Neuron (in vitro differentiated cells): Measurements from ENCODE around the gene RBM47.
"Not testable (repeated sequence)": the region's sequence is repeated elsewhere in the genome, so short reads cannot be mapped to it uniquely, and the experiment has no call there.

Experiments used
- H2AFZ ChIP-seq: one replicate; pipeline ENCODE4 v1.6.1; 2013; ENCODE audit warnings: low read depth, mild to moderate bottlenecking, inconsistent platforms, low read length, moderate library complexity
- H3K27me3 ChIP-seq: one replicate; pipeline ENCODE4 v1.6.1; 2013; ENCODE audit warnings: low read length; ENCODE audit not compliant: insufficient read depth
- H3K36me3 ChIP-seq: one replicate; pipeline ENCODE4 v1.6.1; 2013; ENCODE audit warnings: low read length; ENCODE audit not compliant: insufficient read depth
- H3K4me1 ChIP-seq: one replicate; pipeline ENCODE4 v1.6.1; 2013; ENCODE audit warnings: low read length; ENCODE audit not compliant: insufficient read depth
- H3K4me3 ChIP-seq: 2 replicates; pipeline ENCODE4 v1.5.1; 2013; ENCODE audit warnings: mild to moderate bottlenecking, low read length, moderate library complexity
- H3K9me3 ChIP-seq: one replicate; pipeline ENCODE4 v1.6.1; 2013; ENCODE audit warnings: low read length

Gene RBM47

DNA sequence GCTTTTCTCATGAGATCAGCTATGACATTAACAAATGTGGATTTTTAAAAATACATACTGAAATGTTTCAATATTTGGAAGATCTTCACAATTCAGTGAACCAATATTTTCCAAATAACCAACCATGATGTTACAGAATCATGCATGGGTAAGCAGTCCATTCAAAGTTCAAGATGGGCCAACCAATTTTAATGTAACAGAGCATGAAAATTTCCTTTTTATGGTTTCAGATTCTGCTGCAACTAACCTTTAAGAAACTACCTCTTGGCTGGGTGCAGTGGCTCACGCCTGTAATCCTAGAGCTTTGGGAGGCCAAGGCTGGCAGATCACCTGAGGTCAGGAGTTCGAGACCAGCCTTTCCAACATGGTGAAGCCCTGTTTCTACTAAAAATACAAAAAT, 107.7 kb downstream of the RBM47 start:
- Histone ChIP-seq H3K4me3 (no peak overlapping the region), H3K36me3 (no peaks in the 10 kb centered on the region), H3K9me3 (no peaks in the 10 kb centered on the region), H3K27me3 (no peaks in the 10 kb centered on the region), H3K4me1 (no peaks in the 10 kb centered on the region), H2AFZ (no peak overlapping the region)

- H3K4me1 ChIP-seq = no peaks in the 10 kb centered on the region
- H3K4me3 ChIP-seq = no peak overlapping the region
- no peak overlapping the region for H2AFZ ChIP-seq
- no peaks in the 10 kb centered on the region for H3K27me3 ChIP-seq
- no peaks in the 10 kb centered on the region for H3K9me3 ChIP-seq
- no peaks in the 10 kb centered on the region for H3K36me3 ChIP-seq
Observed at GRCh38 chr4:40520533-40520932, 109.1 kb downstream of the RBM47 start.

GRCh38 chr4:40517081-40517480, 112.6 kb downstream of the RBM47 start:
- H3K9me3 ChIP-seq, H3K4me1 ChIP-seq, H3K27me3 ChIP-seq, H3K36me3 ChIP-seq, H3K4me3 ChIP-seq, H2AFZ ChIP-seq: not testable (repeated sequence)

- no peaks in the 10 kb centered on the region for H3K36me3 ChIP-seq
- no peaks in the 10 kb centered on the region for H3K4me1 ChIP-seq
- no peaks in the 10 kb centered on the region for H3K9me3 ChIP-seq
- peaks cover 5% of the 10 kb centered on the region for H3K27me3 ChIP-seq
- no peak overlapping the region for H3K4me3 ChIP-seq
- H2AFZ ChIP-seq = no peak overlapping the region
Observed at GRCh38 chr4:40516651-40517050, 113.0 kb downstream of the RBM47 start.

DNA sequence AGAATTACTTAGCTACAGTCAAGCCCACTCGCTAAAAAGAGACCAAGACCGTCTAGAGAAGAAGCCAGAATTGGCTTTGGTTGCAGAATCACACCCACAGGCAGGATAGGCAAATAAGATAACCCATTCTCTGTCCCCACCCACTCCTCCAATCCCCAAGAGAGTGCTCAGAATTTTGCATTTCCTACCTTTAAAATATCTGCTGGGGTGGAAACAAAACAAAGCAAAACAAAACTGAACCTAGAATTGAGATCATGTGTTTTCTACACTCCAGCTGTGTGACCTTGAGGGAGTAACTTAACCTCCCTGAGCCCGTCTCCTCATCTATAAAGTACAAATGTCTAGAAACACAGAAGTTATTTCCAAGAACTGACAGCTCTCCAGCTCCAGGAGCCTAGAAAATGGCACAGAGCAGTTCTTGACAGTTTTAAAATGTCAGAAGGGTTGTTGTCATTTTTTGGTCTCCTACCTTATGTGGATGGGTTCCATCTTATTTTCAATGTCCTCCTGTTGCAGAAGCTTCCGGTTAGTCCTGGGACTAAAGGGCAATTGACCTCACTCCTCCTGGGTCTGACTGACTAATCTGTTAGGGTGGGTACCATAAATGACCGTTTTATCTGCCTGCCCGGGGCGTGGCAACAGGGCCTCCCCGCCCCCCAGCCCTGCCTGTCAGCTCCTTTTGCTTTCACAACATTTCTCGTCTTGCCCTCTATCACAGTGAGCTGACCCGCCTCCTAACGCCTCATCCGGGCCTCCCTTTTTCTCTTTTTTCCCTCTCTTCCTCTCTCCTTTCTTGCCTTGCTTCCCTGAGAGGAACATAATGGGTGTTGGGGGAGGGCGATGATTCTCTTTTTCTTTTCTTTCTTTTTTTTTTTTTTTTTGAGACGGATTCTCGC, 114.0 kb downstream of the RBM47 start:
- no peaks in the 10 kb centered on the region for H3K36me3 ChIP-seq
- peaks cover 5% of the 10 kb centered on the region for H3K27me3 ChIP-seq
- H2AFZ ChIP-seq = no peak overlapping the region
- no peaks in the 10 kb centered on the region for H3K4me1 ChIP-seq
- H3K4me3 ChIP-seq = no peak overlapping the region
- H3K9me3 ChIP-seq = no peaks in the 10 kb centered on the region

DNA sequence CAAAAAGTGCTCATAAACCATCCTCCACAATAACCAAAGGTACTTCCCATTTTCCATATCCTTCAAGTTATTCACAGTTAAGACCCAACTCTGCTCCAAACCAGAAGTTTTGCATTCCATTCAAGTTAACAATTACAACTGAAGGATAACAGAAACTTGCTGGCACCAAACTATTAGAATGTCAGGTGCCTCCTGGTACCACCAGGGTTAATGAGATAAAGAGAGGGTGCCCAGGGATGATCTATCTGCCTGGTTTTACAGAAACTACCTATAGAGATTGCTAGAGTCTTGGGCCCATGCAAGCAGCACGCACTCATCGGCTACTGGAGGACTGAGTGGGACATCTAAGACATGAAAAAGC, 114.6 kb downstream of the RBM47 start:
- Histone ChIP-seq H3K4me1 (no peaks in the 10 kb centered on the region), H2AFZ (no peak overlapping the region), H3K27me3 (peaks cover 5% of the 10 kb centered on the region), H3K4me3 (no peak overlapping the region), H3K36me3 (no peaks in the 10 kb centered on the region), H3K9me3 (no peaks in the 10 kb centered on the region)

DNA sequence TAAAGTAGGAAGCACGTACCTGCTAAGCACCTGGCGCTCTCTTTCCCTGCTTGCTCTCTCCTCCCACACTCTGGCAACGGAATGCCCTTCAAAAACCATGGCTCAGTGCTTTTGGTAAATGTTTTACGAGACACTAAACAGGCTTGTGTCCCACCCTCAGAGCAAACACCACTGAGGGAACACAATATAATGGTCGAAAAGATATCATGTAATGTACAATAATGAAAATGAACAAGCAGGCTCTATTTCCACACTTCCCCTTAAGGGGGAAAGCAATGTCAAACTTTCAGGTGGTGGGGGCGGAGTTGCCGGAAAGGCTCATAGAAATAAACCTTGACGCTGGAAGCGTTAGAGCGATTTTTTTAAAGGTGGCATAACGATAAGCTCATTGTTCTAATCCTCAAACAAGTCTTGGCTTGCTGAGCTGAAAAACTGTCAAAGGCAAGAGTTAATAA, 115.1 kb downstream of the RBM47 start:
- peaks cover 5% of the 10 kb centered on the region for H3K27me3 ChIP-seq
- H3K4me1 ChIP-seq = no peaks in the 10 kb centered on the region
- no peak overlapping the region for H3K4me3 ChIP-seq
- no peaks in the 10 kb centered on the region for H3K9me3 ChIP-seq
- H2AFZ ChIP-seq = no peak overlapping the region
- no peaks in the 10 kb centered on the region for H3K36me3 ChIP-seq

DNA sequence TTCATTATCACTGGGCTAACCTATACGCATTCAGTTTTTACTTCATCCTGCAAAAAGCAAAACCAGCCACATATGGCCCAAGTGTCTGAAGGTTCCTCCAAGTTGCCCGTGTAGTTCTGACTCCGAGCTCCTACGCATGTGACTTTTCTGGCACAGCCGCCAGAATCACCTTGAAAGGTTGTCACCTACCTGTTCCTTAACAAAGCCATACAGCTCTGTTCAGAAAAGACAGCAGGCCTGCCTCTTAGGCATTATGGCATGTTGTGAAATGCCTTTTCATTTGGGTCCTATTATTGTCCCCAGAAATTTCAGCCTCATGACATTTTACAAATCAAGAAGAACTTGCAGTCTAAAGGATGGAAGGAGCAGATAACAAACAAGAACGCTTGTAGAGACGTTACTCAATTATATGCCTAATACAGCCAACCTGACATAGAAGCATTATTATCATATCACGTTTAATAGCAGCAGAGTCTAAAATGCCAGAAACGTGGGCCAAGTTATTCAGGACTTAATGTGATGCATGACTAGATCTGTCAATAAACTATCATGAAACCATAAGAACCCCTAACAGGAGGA, 118.5 kb downstream of the RBM47 start:
- Histone ChIP-seq H3K36me3 (no peaks in the 10 kb centered on the region), H3K4me1 (no peaks in the 10 kb centered on the region), H2AFZ (no peak overlapping the region), H3K9me3 (no peaks in the 10 kb centered on the region), H3K27me3 (peaks cover 5% of the 10 kb centered on the region), H3K4me3 (no peak overlapping the region)

DNA sequence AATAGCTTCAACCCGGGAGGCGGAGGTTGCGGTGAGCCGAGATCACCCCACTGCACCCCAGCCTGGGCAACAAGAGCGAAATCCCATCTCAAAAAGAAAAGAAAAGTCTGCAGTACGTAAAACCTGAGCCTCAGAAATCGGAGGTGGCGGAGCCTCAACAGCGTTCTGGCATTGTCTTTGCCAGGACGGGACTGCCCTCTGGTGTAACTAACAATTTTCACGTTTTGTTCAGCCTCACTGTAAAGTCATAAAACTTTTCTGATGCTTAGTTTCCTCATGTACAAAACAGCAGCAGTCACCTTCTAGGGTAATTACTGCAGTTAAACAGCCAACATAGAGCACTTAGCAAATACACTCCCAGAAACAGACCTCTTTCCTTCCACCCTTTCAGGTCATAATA, 121.7 kb downstream of the RBM47 start:
- Histone ChIP-seq H2AFZ (no peak overlapping the region), H3K36me3 (no peaks in the 10 kb centered on the region), H3K9me3 (no peaks in the 10 kb centered on the region), H3K4me3 (no peak overlapping the region), H3K27me3 (no peaks in the 10 kb centered on the region), H3K4me1 (no peaks in the 10 kb centered on the region)

- no peaks in the 10 kb centered on the region for H3K4me1 ChIP-seq
- no peaks in the 10 kb centered on the region for H3K27me3 ChIP-seq
- no peaks in the 10 kb centered on the region for H3K36me3 ChIP-seq
- no peaks in the 10 kb centered on the region for H3K9me3 ChIP-seq
- H3K4me3 ChIP-seq = no peak overlapping the region
- no peak overlapping the region for H2AFZ ChIP-seq
Observed at GRCh38 chr4:40506492-40506891, 123.2 kb downstream of the RBM47 start.

- Histone ChIP-seq H3K4me3 (no peak overlapping the region), H3K4me1 (no peaks in the 10 kb centered on the region), H3K27me3 (no peaks in the 10 kb centered on the region), H3K9me3 (no peaks in the 10 kb centered on the region), H3K36me3 (no peaks in the 10 kb centered on the region), H2AFZ (no peak overlapping the region)
Observed at GRCh38 chr4:40506066-40506465, 123.6 kb downstream of the RBM47 start.

DNA sequence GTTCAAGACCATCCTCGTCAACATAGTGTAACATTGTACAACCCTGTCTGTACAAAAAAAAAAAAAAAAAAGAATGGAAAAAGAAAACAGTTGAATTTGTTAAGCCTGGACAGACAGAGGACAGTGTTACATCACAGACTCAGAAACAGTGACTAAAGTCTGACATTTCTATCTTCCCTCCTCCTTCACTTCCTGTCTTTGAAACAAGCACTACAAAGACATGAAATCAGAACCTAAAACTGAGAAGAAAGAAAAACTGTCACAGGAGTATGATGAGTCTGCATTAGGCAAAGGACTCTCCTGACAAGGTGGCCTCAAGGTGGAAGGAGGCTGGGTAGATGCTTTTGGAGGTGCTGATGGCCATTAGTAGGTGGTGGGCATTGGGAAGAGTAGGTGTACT, 126.7 kb downstream of the RBM47 start:
- Histone ChIP-seq H2AFZ (no peak overlapping the region), H3K36me3 (no peaks in the 10 kb centered on the region), H3K27me3 (no peaks in the 10 kb centered on the region), H3K9me3 (no peaks in the 10 kb centered on the region), H3K4me1 (no peaks in the 10 kb centered on the region), H3K4me3 (no peak overlapping the region)

- no peak overlapping the region for H3K4me3 ChIP-seq
Observed at GRCh38 chr4:40502220-40502619, 127.4 kb downstream of the RBM47 start.

More at GRCh38 chr4:40502220-40502619, 127.4 kb downstream of the RBM47 start:
- no peaks in the 10 kb centered on the region for H3K9me3 ChIP-seq
- no peaks in the 10 kb centered on the region for H3K36me3 ChIP-seq
- no peak overlapping the region for H2AFZ ChIP-seq
- no peaks in the 10 kb centered on the region for H3K27me3 ChIP-seq
- H3K4me1 ChIP-seq = no peaks in the 10 kb centered on the region
